GM10266 (cell line): ENCODE results near the gene VPS45.
"Not testable (repeated sequence)": the region's sequence is repeated elsewhere in the genome, so short reads cannot be mapped to it uniquely, and the experiment has no call there.

Experiments used
- DNase-seq: peaks from one replicate; pipeline ENCODE4 v3.0.0; 2012; ENCODE audit errors: extremely low spot score
- TF ChIP-seq, protein P1 (sequence below): IDR thresholded peaks from 2 replicates; pipeline ENCODE4 v1.5.1; 2012; ENCODE audit warnings: mild to moderate bottlenecking, low read depth; ENCODE audit not compliant: control insufficient read depth, insufficient read depth; ENCODE audit errors: missing control alignments

Gene VPS45

DNA sequence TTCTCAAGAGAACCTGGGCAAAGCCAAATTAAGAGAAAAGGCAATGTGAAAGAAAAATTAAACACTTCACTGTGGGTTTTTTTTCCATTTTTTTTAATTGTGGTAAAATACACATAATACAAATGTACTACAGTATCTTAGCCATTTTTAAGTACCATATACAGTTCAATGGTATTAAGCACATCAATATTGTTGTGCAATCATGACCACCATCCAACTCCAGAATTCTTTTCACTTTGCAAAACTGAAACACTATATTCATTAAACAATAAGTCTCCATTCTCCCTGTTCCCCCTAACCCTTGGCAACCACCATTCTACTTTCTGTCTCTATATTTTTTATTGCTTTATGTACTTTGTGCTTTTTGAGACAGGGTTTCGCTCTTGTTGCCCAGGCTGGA is 39.3 kb upstream of the VPS45 start:
- DNase-seq: no peak
- TF ChIP-seq, protein P1, sequence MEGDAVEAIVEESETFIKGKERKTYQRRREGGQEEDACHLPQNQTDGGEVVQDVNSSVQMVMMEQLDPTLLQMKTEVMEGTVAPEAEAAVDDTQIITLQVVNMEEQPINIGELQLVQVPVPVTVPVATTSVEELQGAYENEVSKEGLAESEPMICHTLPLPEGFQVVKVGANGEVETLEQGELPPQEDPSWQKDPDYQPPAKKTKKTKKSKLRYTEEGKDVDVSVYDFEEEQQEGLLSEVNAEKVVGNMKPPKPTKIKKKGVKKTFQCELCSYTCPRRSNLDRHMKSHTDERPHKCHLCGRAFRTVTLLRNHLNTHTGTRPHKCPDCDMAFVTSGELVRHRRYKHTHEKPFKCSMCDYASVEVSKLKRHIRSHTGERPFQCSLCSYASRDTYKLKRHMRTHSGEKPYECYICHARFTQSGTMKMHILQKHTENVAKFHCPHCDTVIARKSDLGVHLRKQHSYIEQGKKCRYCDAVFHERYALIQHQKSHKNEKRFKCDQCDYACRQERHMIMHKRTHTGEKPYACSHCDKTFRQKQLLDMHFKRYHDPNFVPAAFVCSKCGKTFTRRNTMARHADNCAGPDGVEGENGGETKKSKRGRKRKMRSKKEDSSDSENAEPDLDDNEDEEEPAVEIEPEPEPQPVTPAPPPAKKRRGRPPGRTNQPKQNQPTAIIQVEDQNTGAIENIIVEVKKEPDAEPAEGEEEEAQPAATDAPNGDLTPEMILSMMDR: no peak

DNA sequence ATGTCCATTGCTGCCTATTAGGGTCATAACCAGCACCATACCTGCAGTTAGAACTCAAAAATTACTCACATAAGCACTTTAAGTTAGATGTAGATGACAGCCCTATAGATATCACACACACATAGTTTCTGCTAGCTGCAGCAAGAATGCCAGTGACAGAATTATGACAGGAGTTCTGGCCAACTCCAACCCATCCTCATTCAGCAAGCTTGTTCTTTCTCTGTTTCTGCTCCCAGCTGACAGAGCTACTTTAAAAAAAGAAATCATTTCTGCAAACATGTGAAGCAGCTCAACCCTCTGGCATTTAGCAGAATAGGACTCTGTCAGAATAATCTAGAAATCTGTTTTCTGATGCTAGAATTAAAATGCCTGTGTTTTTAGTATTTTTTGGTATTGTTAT is 33.2 kb upstream of the VPS45 start:
- TF ChIP-seq, protein P1: no peak
- DNase-seq: no peak

DNA sequence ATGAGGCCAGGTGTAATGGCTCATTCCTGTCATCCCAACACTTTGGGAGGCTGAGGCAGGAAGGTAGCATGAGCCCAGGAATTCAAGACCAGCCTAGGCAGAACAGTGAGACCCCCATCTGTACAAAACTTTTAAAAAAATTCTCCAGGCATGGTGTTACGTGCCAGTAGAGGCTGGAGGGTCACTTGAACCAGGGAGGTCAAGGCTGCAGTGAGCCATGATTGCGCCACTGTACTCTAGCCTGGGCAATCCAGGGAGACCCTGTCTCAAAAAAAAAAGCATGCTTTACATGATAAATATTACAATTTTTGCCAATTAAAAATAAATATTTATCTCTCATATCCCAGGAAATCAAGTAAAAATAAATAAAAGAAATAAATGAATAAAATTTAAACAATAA is 17.6 kb upstream of the VPS45 start:
- TF ChIP-seq, protein P1: no peak
- no peak for DNase-seq

DNA sequence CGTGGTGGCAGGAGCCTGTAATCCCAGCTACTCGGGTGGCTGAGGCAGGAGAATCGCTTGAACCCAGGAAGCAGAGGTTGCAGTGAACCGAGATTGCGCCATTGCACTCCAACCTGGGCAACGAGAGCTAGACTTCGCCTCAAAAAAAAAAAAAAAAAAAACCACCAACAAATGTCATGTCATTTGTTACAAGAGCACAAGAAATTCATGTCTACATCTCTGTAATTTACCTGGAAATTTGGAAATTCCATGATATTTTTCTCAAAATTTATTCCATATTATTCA is 16.5 kb upstream of the VPS45 start:
- no peak for DNase-seq
- TF ChIP-seq, protein P1: no peak

DNA sequence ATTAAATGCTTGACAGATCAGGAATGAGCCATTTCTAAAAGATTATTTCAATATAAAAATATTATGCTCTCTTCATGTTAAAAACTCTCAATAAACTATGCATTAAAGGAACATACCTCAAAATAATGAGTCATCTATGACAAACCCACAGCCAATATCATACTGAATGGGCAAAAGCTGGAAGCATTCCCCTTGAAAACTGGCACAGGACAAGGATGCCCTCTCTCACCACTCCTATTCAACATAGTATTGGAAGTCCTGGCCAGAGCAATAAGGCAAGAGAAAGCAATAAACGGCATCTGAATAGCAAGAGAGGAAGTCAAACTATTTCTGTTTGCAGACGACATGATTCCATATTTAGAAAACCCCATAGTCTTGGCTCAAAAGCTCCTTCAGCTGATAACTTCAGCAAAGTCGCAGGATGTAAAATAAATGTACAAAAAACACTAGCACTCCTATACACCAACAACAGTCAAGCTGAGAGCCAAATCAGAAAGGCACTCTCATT is 15.6 kb upstream of the VPS45 start:
- not testable (repeated sequence) for DNase-seq

DNA sequence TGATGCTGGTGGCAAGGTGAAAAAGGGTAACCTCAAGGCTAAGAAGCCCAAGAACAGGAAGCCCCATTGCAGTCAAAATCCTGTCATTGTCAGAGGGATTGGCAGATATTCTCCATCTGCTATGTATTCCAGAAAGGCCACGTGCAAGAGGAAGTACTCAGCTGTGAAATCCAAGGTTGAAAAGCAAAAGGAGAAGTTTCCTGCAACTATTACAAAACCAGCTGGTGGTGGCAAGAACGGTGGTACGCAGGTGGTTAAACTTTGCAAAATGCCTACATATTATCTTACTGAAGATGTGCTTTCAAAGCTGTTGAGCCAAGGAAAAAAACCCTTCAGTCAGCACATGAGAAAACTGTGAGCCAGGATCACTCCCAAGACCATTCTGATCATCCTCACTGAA is 13.7 kb upstream of the VPS45 start:
- no peak for DNase-seq
- TF ChIP-seq, protein P1: no peak

DNA sequence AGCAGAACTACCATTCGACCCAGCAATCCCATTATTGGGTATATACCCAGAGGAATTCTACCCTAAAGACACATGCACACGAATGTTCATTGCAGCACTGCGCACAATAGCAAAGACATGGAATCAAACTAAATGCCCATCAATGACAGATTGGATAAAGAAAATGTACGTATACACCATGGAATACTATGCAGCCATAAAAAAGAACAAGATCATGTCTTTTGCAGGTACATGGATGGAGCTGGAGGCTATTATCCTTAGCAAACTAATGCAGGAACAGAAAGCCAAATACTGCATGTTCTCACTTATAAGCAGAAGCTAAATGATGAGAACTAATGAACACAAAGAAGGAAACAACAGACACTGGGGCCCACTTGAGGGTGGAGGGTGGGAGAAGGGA is 12.1 kb upstream of the VPS45 start:
- not testable (repeated sequence) for DNase-seq

DNA sequence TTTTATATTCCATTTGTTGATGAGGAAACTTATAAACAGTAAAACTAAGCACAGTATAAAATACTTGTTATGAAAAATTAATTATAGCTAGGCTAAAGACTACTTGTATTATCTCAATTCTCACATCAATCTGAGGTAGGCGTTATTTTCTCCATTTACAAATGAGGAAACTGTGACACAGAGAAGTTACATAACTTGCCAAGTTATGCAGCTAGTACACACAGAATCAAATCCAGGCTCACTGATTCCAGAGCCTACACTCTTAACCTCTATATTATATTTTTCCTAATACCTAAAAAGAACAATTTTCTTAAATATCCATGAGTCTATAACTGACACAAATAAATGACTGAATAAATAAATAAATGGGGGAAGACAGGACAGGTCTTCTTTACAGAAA is 11.2 kb upstream of the VPS45 start:
- no peak for DNase-seq
- TF ChIP-seq, protein P1: no peak
